ENCODE measurements around the gene CDKL1.
"Not testable (repeated sequence)": the region's sequence is repeated elsewhere in the genome, so short reads cannot be mapped to it uniquely, and the experiment has no call there.

CDKL1 gene

DNA sequence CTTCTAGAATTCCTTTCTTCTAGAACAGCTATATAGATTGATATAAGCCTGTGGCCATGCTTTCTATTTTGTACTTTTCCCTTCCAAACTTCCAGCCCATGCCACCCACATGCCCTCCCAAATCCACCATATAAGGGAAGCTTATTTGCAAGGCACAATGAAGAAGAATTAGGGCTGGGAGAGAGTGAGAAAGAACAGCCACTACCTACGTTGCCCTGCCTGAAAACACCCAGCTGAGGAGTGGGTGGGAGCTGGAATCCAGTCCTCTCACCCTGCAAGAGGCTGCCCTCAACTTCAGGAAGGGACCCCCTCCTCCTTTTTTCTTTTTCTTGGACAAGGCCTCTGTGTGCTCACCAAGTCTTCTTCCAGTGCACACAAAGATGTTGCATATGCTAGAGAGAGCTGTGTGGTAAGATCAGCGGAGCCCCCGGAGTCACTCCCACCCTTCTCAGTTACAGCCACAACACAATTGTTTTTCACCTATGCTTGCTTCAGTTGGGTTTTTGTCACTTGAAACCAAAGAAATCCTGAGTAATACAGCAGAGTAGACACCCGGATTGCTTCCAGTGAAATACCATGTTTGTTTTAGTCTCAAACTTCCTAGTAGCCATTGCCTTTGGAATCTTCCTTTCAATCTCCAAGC lies 38.8 kb downstream of the CDKL1 start:
- no peaks in the 10 kb centered on the region for H4K20me1 ChIP-seq (ENCODE audit: insufficient read depth, low read length)
- H3K4me2 ChIP-seq (ENCODE audit: insufficient read depth, low read length), result no peak overlapping the region
- no peak overlapping the region for H3K9ac ChIP-seq (ENCODE audit: low read depth, low read length)
- no peaks in the 10 kb centered on the region for H3K9me3 ChIP-seq (ENCODE audit: insufficient read depth, low read length, severe bottlenecking)
- no peak overlapping the region for H2AFZ ChIP-seq (ENCODE audit: low read depth, low read length)
- H3K27me3 ChIP-seq (ENCODE audit: insufficient read depth, low read length, poor library complexity), result no peaks in the 10 kb centered on the region
- H3K4me1 ChIP-seq (ENCODE audit: insufficient read depth, low read length), result peaks cover 7% of the 10 kb centered on the region
- H3K27ac ChIP-seq (ENCODE audit: low read length), result no peak overlapping the region
- no peaks in the 10 kb centered on the region for H3K79me2 ChIP-seq (ENCODE audit: insufficient read depth, low read length)
- ATAC-seq (ENCODE audit: insufficient read depth, low read depth), result no peak
- TF ChIP-seq CTCF (IDR thresholded peaks at IDR 0.05; ENCODE audit: borderline replicate concordance, extremely low read depth, low read length, poor library complexity, severe bottlenecking) (no peak), EZH2 (IDR thresholded peaks at IDR 0.05; ENCODE audit: borderline replicate concordance, low read depth, low read length, severe bottlenecking) (no peak)
- H3K36me3 ChIP-seq (ENCODE audit: insufficient read depth, low read length), result peaks cover 3% of the 10 kb centered on the region; the same call in 1 of the 2 replicates
- DNase-seq, result no peak
- H3K4me3 ChIP-seq (ENCODE audit: low read depth in 1 of 2, low read length in 2 of 2), result no peak overlapping the region

- DNase-seq (no peak), ATAC-seq (ENCODE audit: insufficient read depth, low read depth) (no peak)
- no peaks in the 10 kb centered on the region for H4K20me1 ChIP-seq (ENCODE audit: insufficient read depth, low read length)
- no peaks in the 10 kb centered on the region for H3K79me2 ChIP-seq (ENCODE audit: insufficient read depth, low read length)
- no peak overlapping the region for H3K27ac ChIP-seq (ENCODE audit: low read length)
- no peak for TF ChIP-seq EZH2 (IDR thresholded peaks at IDR 0.05; ENCODE audit: borderline replicate concordance, low read depth, low read length, severe bottlenecking)
- TF ChIP-seq CTCF (IDR thresholded peaks at IDR 0.05; ENCODE audit: borderline replicate concordance, extremely low read depth, low read length, poor library complexity, severe bottlenecking), result no peak
- no peak overlapping the region for H2AFZ ChIP-seq (ENCODE audit: low read depth, low read length)
- peaks cover 3% of the 10 kb centered on the region; the same call in 1 of the 2 replicates for H3K36me3 ChIP-seq (ENCODE audit: insufficient read depth, low read length)
- no peak overlapping the region for H3K4me2 ChIP-seq (ENCODE audit: insufficient read depth, low read length)
- H3K4me3 ChIP-seq (ENCODE audit: low read depth in 1 of 2, low read length in 2 of 2), result no peak overlapping the region
- no peaks in the 10 kb centered on the region for H3K27me3 ChIP-seq (ENCODE audit: insufficient read depth, low read length, poor library complexity)
- no peaks in the 10 kb centered on the region for H3K9me3 ChIP-seq (ENCODE audit: insufficient read depth, low read length, severe bottlenecking)
- no peaks in the 10 kb centered on the region for H3K4me1 ChIP-seq (ENCODE audit: insufficient read depth, low read length)
- no peak overlapping the region for H3K9ac ChIP-seq (ENCODE audit: low read depth, low read length)
These were observed 39.6 kb downstream of the CDKL1 start for GRCh38 chr14:50357124-50357523.

- H2AFZ ChIP-seq (ENCODE audit: low read depth, low read length); H3K27ac ChIP-seq (ENCODE audit: low read length); H3K4me1 ChIP-seq (ENCODE audit: insufficient read depth, low read length); H3K79me2 ChIP-seq (ENCODE audit: insufficient read depth, low read length); H3K4me2 ChIP-seq (ENCODE audit: insufficient read depth, low read length); H3K36me3 ChIP-seq (ENCODE audit: insufficient read depth, low read length); H3K9ac ChIP-seq (ENCODE audit: low read depth, low read length); H4K20me1 ChIP-seq (ENCODE audit: insufficient read depth, low read length); H3K27me3 ChIP-seq (ENCODE audit: insufficient read depth, low read length, poor library complexity); H3K4me3 ChIP-seq (ENCODE audit: low read depth in 1 of 2, low read length in 2 of 2); H3K9me3 ChIP-seq (ENCODE audit: insufficient read depth, low read length, severe bottlenecking); DNase-seq; ATAC-seq (ENCODE audit: insufficient read depth, low read depth): not testable (repeated sequence)
These were observed 40.4 kb downstream of the CDKL1 start for GRCh38 chr14:50356283-50356682.

GRCh38 chr14:50355692-50356091 lies 41.0 kb downstream of the CDKL1 start:
- Histone ChIP-seq H3K4me3 (ENCODE audit: low read depth in 1 of 2, low read length in 2 of 2) (no peak overlapping the region), H3K4me2 (ENCODE audit: insufficient read depth, low read length) (no peak overlapping the region), H3K36me3 (ENCODE audit: insufficient read depth, low read length) (peaks cover 3% of the 10 kb centered on the region; the same call in 1 of the 2 replicates), H3K9ac (ENCODE audit: low read depth, low read length) (no peak overlapping the region), H3K27me3 (ENCODE audit: insufficient read depth, low read length, poor library complexity) (no peaks in the 10 kb centered on the region), H2AFZ (ENCODE audit: low read depth, low read length) (no peak overlapping the region), H4K20me1 (ENCODE audit: insufficient read depth, low read length) (no peaks in the 10 kb centered on the region), H3K4me1 (ENCODE audit: insufficient read depth, low read length) (no peaks in the 10 kb centered on the region), H3K79me2 (ENCODE audit: insufficient read depth, low read length) (no peaks in the 10 kb centered on the region), H3K9me3 (ENCODE audit: insufficient read depth, low read length, severe bottlenecking) (no peaks in the 10 kb centered on the region), H3K27ac (ENCODE audit: low read length) (no peak overlapping the region)
- DNase-seq (no peak), ATAC-seq (ENCODE audit: insufficient read depth, low read depth) (no peak)
- TF ChIP-seq CTCF (IDR thresholded peaks at IDR 0.05; ENCODE audit: borderline replicate concordance, extremely low read depth, low read length, poor library complexity, severe bottlenecking) (no peak), EZH2 (IDR thresholded peaks at IDR 0.05; ENCODE audit: borderline replicate concordance, low read depth, low read length, severe bottlenecking) (no peak)

Data from DND-41 (cell line).